ENCODE results near the gene MEGF9.

DNA sequence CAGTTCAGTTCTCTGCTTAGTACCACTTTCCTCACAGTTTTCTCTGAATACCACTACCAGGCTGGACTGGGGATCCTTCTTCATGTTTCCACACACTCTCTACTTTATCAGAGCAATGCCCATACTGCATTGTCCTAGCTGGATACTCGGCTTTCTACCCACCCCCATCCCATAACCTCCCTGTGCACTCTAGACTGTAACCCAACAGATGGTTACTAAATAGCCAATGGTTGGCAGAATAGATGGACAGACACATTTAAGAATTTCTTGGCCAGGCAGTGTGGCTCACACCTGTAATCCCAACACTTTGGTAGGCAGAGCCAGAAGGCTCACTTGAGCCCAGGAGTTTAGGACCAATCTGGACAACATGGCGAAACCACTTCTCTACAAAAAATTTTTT is 157.1 kb downstream of the MEGF9 start:
- TF ChIP-seq, protein P1, sequence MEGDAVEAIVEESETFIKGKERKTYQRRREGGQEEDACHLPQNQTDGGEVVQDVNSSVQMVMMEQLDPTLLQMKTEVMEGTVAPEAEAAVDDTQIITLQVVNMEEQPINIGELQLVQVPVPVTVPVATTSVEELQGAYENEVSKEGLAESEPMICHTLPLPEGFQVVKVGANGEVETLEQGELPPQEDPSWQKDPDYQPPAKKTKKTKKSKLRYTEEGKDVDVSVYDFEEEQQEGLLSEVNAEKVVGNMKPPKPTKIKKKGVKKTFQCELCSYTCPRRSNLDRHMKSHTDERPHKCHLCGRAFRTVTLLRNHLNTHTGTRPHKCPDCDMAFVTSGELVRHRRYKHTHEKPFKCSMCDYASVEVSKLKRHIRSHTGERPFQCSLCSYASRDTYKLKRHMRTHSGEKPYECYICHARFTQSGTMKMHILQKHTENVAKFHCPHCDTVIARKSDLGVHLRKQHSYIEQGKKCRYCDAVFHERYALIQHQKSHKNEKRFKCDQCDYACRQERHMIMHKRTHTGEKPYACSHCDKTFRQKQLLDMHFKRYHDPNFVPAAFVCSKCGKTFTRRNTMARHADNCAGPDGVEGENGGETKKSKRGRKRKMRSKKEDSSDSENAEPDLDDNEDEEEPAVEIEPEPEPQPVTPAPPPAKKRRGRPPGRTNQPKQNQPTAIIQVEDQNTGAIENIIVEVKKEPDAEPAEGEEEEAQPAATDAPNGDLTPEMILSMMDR (optimal IDR thresholded peaks at IDR 0.05 in 1 of 3, IDR thresholded peaks at IDR 0.05 in 1 of 3, conservative IDR thresholded peaks at IDR 0.05 in 1 of 3; ENCODE audit: extremely low read depth in 1 of 3, insufficient read depth in 2 of 3, low read length in 3 of 3), result no peak
- no peak for TF ChIP-seq EZH2 (IDR thresholded peaks at IDR 0.05; ENCODE audit: low read length)

All from keratinocyte (primary cell).